Ishikawa (cell line): ENCODE results near the gene SKAP1.

Experiments used
- CEBPB ChIP-seq: IDR thresholded peaks from 2 replicates; pipeline ENCODE4 v1.6.1; 2012
- CREB1 ChIP-seq: IDR thresholded peaks from 2 replicates; pipeline ENCODE4 v1.6.1; 2012; ENCODE audit warnings: low read depth
- EGR1 ChIP-seq: IDR thresholded peaks from 2 replicates; pipeline ENCODE4 v1.6.1; 2012
- EP300 ChIP-seq: IDR thresholded peaks from 2 replicates; pipeline ENCODE4 v1.6.1; 2012; ENCODE audit warnings: borderline replicate concordance
- FOXM1 ChIP-seq: IDR thresholded peaks from 2 replicates; pipeline ENCODE4 v1.6.1; 2012; ENCODE audit warnings: low read depth, borderline replicate concordance
- MAX ChIP-seq: IDR thresholded peaks from 2 replicates; pipeline ENCODE4 v1.6.1; 2012
- RAD21 ChIP-seq: IDR thresholded peaks from 2 replicates; pipeline ENCODE4 v1.6.1; 2012; ENCODE audit warnings: low read depth
- REST ChIP-seq: IDR thresholded peaks from 2 replicates; pipeline ENCODE4 v1.6.1; 2012; ENCODE audit warnings: low read depth, mild to moderate bottlenecking
- TCF12 ChIP-seq: IDR thresholded peaks from 2 replicates; pipeline ENCODE4 v1.6.1; 2012; ENCODE audit warnings: low read depth
- TEAD4 ChIP-seq: IDR thresholded peaks from 2 replicates; pipeline ENCODE4 v1.6.1; 2012
- USF1 ChIP-seq: IDR thresholded peaks from 2 replicates; pipeline ENCODE4 v1.6.1; 2012
- ZBTB7A ChIP-seq: IDR thresholded peaks from 2 replicates; pipeline ENCODE4 v1.6.1; 2012; ENCODE audit warnings: low read depth

- TF ChIP-seq EP300 (no peak), TEAD4 (no peak), CREB1 (no peak), EGR1 (no peak), ZBTB7A (no peak), MAX (no peak), REST (no peak), TCF12 (no peak), USF1 (no peak), CEBPB (no peak), RAD21 (no peak), FOXM1 (no peak)
Measured at GRCh38 chr17:48180842-48181629, 249.0 kb downstream of the SKAP1 start.
